B cell (primary cell): ENCODE data around the gene TMA7. TPM values are rescaled to one million over a fixed set of nuclear protein-coding genes. Genes with fewer than 3 reads are reported as not detected.

Source experiments
- ATAC-seq: fragments of 200-7000 bp; cut with Tn5 transposase; one replicate; pipeline ENCODE4 v1.10.0; 2021; ENCODE audit warnings: low read depth, mild to moderate bottlenecking, moderate number of reproducible peaks, moderate library complexity
- CTCF ChIA-PET: fragments of 350-600 bp; sonication (Branson Sonifier 250); formaldehyde crosslinking; loops from one replicate; lab custom pipeline; 2021; ENCODE audit warnings: antibody characterized with exemption, inconsistent platforms; lab: Charles Lee
- POLR2A ChIA-PET: fragments of 350-600 bp; sonication (Branson Sonifier 250); formaldehyde crosslinking; loops from one replicate; lab custom pipeline; 2021; ENCODE audit warnings: antibody characterized with exemption; lab: Charles Lee
- DNase-seq: peaks from one replicate; pipeline ENCODE4 v3.0.0; 2013
- H2AFZ ChIP-seq: 2 replicates; pipeline ENCODE4 v1.6.1; 2012; ENCODE audit warnings: mild to moderate bottlenecking, low read depth, low read length; ENCODE audit not compliant: insufficient read depth, poor library complexity, severe bottlenecking
- H3K27ac ChIP-seq, 2 donors: 1 replicate in 1 of 2; 2 replicates in 1 of 2; pipeline ENCODE4 v1.5.1; 2012 to 2013; ENCODE audit warnings: low read length in 2 of 2, mild to moderate bottlenecking in 2 of 2, moderate library complexity in 1 of 2
- H3K27me3 ChIP-seq, 4 experiments: fragments of 200-600 bp in 1 of 4; sonication (generic) in 1 of 4; replicated peaks in 1 of 4; 1 replicate in 2 of 4; 2 replicates in 2 of 4; pipeline versions ENCODE4 v1.6.1 to v1.7.0; 2013 to 2016; ENCODE audit warnings: low read length in 3 of 4, mild to moderate bottlenecking in 2 of 4, mixed read lengths in 1 of 4, moderate library complexity in 1 of 4; ENCODE audit not compliant: insufficient read depth in 4 of 4, control insufficient read depth in 3 of 4; ENCODE audit errors: control extremely low read depth in 1 of 4
- H3K36me3 ChIP-seq, 2 experiments: replicated peaks in 1 of 2; 1 replicate in 1 of 2; 2 replicates in 1 of 2; pipeline versions ENCODE4 v1.6.1 to v1.7.1; 2013; ENCODE audit warnings: low read length in 1 of 2; ENCODE audit not compliant: insufficient read depth in 2 of 2, control insufficient read depth in 1 of 2; ENCODE audit errors: control extremely low read depth in 1 of 2, extremely low read depth in 1 of 2
- H3K4me1 ChIP-seq, 2 donors: fragments of 200-600 bp in 1 of 2; sonication (generic) in 1 of 2; 1 replicate in 1 of 2; 2 replicates in 1 of 2; pipeline versions ENCODE4 v1.5.1 to v1.6.1; 2013 to 2017; ENCODE audit warnings: low read length in 2 of 2; ENCODE audit not compliant: control insufficient read depth in 2 of 2, insufficient read depth in 2 of 2
- H3K4me2 ChIP-seq: replicated peaks from 2 replicates; pipeline ENCODE3; 2012; ENCODE audit warnings: mild to moderate bottlenecking, low read depth, low read length; ENCODE audit not compliant: poor library complexity, severe bottlenecking
- H3K4me3 ChIP-seq, 5 experiments: fragments of 200-600 bp in 1 of 5; sonication (generic) in 1 of 5; 1 replicate in 3 of 5; 2 replicates in 2 of 5; pipeline versions ENCODE4 v1.5.1 to v1.7.0; 2011 to 2016; ENCODE audit warnings: low read length in 4 of 5, mild to moderate bottlenecking in 4 of 5, low read depth in 2 of 5, control low read depth in 1 of 5, moderate library complexity in 1 of 5; ENCODE audit not compliant: insufficient read depth in 1 of 5; ENCODE audit errors: control extremely low read depth in 1 of 5, extremely low read depth in 1 of 5
- H3K79me2 ChIP-seq: fragments of 200-600 bp; sonication (generic); one replicate; pipeline ENCODE4 v1.6.0; 2016; ENCODE audit warnings: low read length; ENCODE audit not compliant: control insufficient read depth, insufficient read depth
- H3K9ac ChIP-seq: fragments of 200-600 bp; sonication (generic); 2 replicates; pipeline ENCODE4 v1.6.1; 2017; ENCODE audit warnings: mild to moderate bottlenecking, low read length, moderate library complexity
- H3K9me3 ChIP-seq, 3 donors: one replicate each; pipeline versions ENCODE4 v1.6.1 to v1.7.1; 2013; ENCODE audit warnings: low read length in 2 of 3; ENCODE audit not compliant: control insufficient read depth in 2 of 3, insufficient read depth in 1 of 3; ENCODE audit errors: control extremely low read depth in 1 of 3
- H4K20me1 ChIP-seq: 2 replicates; pipeline ENCODE4 v1.6.0; 2012; ENCODE audit warnings: mild to moderate bottlenecking, low read length; ENCODE audit not compliant: insufficient read depth, control insufficient read depth, poor library complexity, severe bottlenecking
- H3K27ac Mint-ChIP-seq: one replicate; pipeline ENCODE4 v1.8.0; 2021; ENCODE audit warnings: mixed read lengths
- H3K27me3 Mint-ChIP-seq: one replicate; pipeline ENCODE4 v1.8.0; 2021; ENCODE audit warnings: mixed read lengths
- H3K4me1 Mint-ChIP-seq: one replicate; pipeline ENCODE4 v1.8.0; 2021; ENCODE audit warnings: mixed read lengths
- H3K4me3 Mint-ChIP-seq: one replicate; pipeline ENCODE4 v1.8.0; 2021; ENCODE audit warnings: mixed read lengths
- H3K9me3 Mint-ChIP-seq: one replicate; pipeline ENCODE4 v1.8.0; 2022; ENCODE audit warnings: mixed read lengths; ENCODE audit not compliant: insufficient read depth
- CTCF ChIP-seq: fragments of 200-600 bp; IDR thresholded peaks from one replicate; pipeline ENCODE4 v1.8.0; 2022; ENCODE audit warnings: antibody characterized with exemption, mild to moderate bottlenecking
- EZH2 ChIP-seq: IDR thresholded peaks from 2 replicates; pipeline ENCODE4 v1.6.1; 2012; ENCODE audit warnings: borderline replicate concordance, low read depth, mild to moderate bottlenecking, moderate library complexity, low read length; ENCODE audit not compliant: insufficient read depth, poor library complexity, severe bottlenecking
- WGBS: methylation state at CpG from one replicate; pipeline ENCODE4 v1.1.5; 2013; ENCODE audit warnings: missing lambda C conversion rate; ENCODE audit not compliant: insufficient coverage; 5-methylcytosine and 5-hydroxymethylcytosine counted together
- intact Hi-C: fragments of 100-400 bp; cut with micrococcal nuclease; formaldehyde crosslinking; loops from one replicate; pipeline ENCODE4 v1.10.0; 2022
- polyA plus RNA-seq: library from polyadenylated mRNA; depleted of rRNA; stranded (reverse); fragments of >200 nt; gene quantifications from 2 replicates; pipeline ENCODE4 v1.2.3, GENCODE V29; 2012
- total RNA-seq, 2 donors: library from RNA; stranded (reverse); fragments of 120-200 nt in 1 of 2; gene quantifications; 1 replicate in 1 of 2; 2 replicates in 1 of 2; pipeline versions ENCODE4 v1.2.3 to v1.2.4, GENCODE V29; 2013 to 2022

TMA7 gene
- total and polyA plus RNA-seq, 2 donors (not counting 1 experiment from before 2014, with no cell fraction given) = 169 to 194 TPM

- TF ChIP-seq EZH2 (no peak), CTCF (no peak)
- Histone ChIP-seq H3K27ac (peak overlapping the region; percentile 96 to 99), H3K4me2 (peak overlapping the region; percentile 95), H3K79me2 (peaks cover 52% of the 10 kb centered on the region), H4K20me1 (peaks cover 35% of the 10 kb centered on the region), H2AFZ (peak overlapping the region; percentile 82), H3K4me3 (no peak overlapping the region), H3K27me3 (no peaks in the 10 kb centered on the region), H3K36me3 (peaks cover 2 to 46% of the 10 kb centered on the region in 2 experiments), H3K4me1 (peaks cover 44 to 47% of the 10 kb centered on the region in 2 donors), H3K9ac (no peak overlapping the region), H3K9me3 (no peaks in the 10 kb centered on the region)
- peak overlapping the region; percentile 94 for H3K27ac Mint-ChIP-seq
- CTCF ChIA-PET = interaction anchor here (1.1 to 17.7 kb wide), 7 partner anchors 19 to 93 kb away, joined by 3 to 240 read pairs (median 9); partner anchors contain the start of genes ATRIP and SHISA5
- no peaks in the 10 kb centered on the region for H3K9me3 Mint-ChIP-seq
- intact Hi-C loops = loop anchor here (1.0 to 10.0 kb wide), 3 partner anchors 8 to 220 kb away; partner anchors contain the start of gene NCKIPSD
- ATAC-seq (no peak), DNase-seq (no peak)
- H3K27me3 Mint-ChIP-seq = no peaks in the 10 kb centered on the region
- peak overlapping the region; percentile 94 for H3K4me3 Mint-ChIP-seq
- 74% methylated on average over 7 of the region's 7 CpGs for WGBS
- H3K4me1 Mint-ChIP-seq = peaks cover 48% of the 10 kb centered on the region
- POLR2A ChIA-PET = interaction anchor here (0.6 to 2.6 kb wide), 2 partner anchors 35 to 42 kb away, joined by 9 to 20 read pairs; no protein-coding TSS in a partner anchor
Observed at GRCh38 chr3:48465237-48465530, 25.1 kb downstream of the TMA7 start.
